Hepatocyte (in vitro differentiated cells): ENCODE data around the gene EWSR1.

Experiments used
- EZH2 ChIP-seq: fragments of 200-600 bp; sonication (generic); IDR thresholded peaks from 2 replicates; pipeline ENCODE4 v1.6.1; 2016; ENCODE audit warnings: antibody characterized with exemption, mild to moderate bottlenecking, borderline replicate concordance
- TF ChIP-seq, protein P1 (sequence below): fragments of 200-600 bp; sonication (generic); IDR thresholded peaks from 2 replicates; pipeline ENCODE4 v1.5.1; 2016; ENCODE audit warnings: antibody characterized with exemption, mild to moderate bottlenecking; ENCODE audit not compliant: poor library complexity

- TF ChIP-seq, protein P1, sequence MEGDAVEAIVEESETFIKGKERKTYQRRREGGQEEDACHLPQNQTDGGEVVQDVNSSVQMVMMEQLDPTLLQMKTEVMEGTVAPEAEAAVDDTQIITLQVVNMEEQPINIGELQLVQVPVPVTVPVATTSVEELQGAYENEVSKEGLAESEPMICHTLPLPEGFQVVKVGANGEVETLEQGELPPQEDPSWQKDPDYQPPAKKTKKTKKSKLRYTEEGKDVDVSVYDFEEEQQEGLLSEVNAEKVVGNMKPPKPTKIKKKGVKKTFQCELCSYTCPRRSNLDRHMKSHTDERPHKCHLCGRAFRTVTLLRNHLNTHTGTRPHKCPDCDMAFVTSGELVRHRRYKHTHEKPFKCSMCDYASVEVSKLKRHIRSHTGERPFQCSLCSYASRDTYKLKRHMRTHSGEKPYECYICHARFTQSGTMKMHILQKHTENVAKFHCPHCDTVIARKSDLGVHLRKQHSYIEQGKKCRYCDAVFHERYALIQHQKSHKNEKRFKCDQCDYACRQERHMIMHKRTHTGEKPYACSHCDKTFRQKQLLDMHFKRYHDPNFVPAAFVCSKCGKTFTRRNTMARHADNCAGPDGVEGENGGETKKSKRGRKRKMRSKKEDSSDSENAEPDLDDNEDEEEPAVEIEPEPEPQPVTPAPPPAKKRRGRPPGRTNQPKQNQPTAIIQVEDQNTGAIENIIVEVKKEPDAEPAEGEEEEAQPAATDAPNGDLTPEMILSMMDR, result no peak
- no peak for TF ChIP-seq EZH2
These were observed 67.6 kb downstream of the EWSR1 start for GRCh38 chr22:29335656-29336055.
